GM15510 (cell line): ENCODE measurements around the gene CDKN2D.

Experiments
- POLR2A ChIP-seq: IDR thresholded peaks from 3 replicates; pipeline ENCODE4 v1.6.1; 2011; ENCODE audit warnings: borderline replicate concordance; ENCODE audit not compliant: insufficient read length; ENCODE audit errors: extremely low read depth

Gene CDKN2D

GRCh38 chr19:10548746-10549276 lies 20.0 kb downstream of the CDKN2D start:
- TF ChIP-seq POLR2A = no peak

DNA sequence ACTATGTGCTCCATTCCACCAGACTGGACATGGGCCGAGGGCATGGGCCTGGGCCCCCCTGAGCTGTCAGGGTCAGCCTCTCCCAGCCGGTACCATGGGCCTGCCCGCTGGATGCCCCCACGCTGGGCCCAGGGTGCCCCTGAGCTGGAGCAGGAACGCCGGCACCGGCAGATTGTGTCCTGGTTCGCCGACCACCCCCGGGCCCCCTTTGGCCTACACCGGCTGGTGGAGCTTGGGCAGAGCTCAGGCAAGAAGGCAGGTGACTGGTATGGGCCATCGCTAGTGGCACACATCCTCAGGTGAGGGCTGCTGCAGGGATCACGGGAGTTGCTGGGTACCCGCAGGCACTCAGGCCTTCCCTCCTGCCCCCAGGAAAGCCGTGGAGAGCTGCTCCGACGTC lies 22.0 kb downstream of the CDKN2D start:
- TF ChIP-seq POLR2A = no peak

- no peak for TF ChIP-seq POLR2A
Measured at GRCh38 chr19:10544753-10545251, 24.0 kb downstream of the CDKN2D start.

GRCh38 chr19:10544242-10544752 lies 24.5 kb downstream of the CDKN2D start:
- no peak for TF ChIP-seq POLR2A

DNA sequence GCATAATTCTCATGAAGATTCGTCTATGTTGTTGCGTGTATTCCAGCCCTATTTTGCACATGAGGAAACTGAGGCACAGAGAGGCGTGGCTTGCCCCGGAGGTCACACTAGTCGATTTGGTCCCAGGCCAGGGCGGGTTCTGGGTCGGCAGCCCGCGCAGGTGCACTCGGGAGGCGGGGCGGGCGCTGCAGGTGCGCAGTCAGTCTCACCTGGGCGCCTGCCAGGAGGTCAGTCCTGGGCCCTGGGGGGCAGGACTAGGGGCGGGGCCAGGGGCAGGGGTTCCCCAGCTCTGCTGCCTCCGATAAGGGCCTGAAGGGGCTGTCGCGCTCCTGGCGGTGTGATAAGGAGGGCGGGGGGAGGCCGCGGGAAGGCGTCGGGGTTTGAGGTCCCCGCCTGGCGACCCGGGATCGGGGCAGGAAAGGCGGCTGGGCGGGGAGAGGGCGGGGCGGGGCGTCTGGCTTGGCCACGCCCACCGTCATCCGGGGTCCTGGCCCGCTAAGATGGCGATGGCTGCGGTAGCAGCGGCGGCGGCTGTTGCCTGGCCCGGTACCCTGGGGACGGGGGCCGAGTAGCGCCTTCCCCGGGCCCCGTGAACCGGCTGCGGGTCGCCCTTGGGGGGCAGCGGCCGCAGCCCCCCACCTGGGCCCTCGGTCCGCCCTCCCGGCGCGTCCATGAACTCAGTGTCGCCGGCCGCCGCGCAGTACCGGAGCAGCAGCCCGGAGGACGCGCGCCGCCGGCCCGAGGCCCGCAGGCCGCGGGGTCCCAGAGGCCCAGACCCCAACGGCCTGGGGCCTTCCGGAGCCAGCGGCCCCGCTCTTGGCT lies 25.1 kb downstream of the CDKN2D start, which contains the start of gene ATG4D:
TSS of gene ATG4D (plus strand) at position 485 of the 822 bp plus-strand sequence. CDS start at position 672, 187 bp downstream.
- TF ChIP-seq POLR2A = peak; percentile 92

DNA sequence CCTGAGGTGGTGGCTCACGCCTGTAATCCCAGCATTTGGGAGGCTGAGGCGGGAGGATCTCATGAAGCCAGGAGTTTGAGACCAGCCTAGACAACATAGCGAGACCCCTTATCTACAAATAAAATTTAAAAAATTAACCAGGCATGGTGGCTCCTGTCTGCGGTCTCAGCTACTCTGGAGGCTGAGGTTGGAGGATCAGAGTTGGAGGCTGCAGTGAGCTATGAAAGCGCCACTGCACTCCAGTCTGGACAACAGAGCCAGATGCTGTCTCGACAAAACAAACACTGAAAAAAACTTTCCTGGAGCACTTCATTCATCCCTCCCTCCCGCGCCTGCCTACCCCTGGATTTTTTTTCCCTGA lies 25.7 kb downstream of the CDKN2D start:
- TF ChIP-seq POLR2A = no peak

GRCh38 chr19:10538204-10538983 lies 30.4 kb downstream of the CDKN2D start:
- TF ChIP-seq POLR2A = no peak

DNA sequence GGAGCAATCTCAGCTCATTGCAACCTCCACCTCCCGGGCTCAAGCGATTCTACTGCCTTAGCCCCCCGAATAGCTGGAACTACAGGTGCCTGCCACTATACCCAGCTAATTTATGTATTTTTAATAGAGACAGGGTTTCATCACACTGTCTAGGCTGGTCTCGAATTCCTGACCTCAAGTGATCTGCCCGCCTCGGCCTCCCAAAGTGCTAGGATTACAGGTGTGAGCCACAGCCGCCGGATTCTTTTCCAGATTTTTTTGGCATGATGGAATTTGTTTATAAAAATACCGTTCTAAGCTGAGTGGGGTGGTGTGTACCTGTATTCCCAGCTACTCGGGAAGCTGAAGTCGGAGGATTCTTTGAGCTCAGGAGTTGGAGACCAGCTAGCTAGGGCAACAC lies 31.1 kb downstream of the CDKN2D start:
- no peak for TF ChIP-seq POLR2A

- TF ChIP-seq POLR2A = no peak
Measured at GRCh38 chr19:10535613-10536012, 33.2 kb downstream of the CDKN2D start.

GRCh38 chr19:10533646-10534386 lies 35.0 kb downstream of the CDKN2D start:
- no peak for TF ChIP-seq POLR2A

DNA sequence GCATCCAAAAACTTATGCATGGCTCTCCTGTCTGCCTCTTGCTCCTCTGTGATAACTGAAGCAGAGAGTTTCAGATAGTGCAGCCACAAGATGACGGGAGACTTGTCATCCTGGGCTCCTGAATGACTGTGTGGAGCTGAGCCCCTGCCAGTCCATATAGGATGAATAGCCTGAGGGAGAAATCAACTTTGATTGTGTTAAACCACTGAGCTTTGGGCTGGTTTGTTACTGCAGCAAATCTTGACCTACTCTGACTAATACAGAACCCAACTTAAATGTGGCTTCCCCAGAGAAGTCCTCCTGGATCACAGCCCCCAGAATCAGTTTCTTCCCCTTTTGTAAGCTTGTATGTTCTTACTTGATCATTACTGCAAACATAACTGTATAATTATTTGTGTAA lies 36.3 kb downstream of the CDKN2D start:
- TF ChIP-seq POLR2A = no peak

DNA sequence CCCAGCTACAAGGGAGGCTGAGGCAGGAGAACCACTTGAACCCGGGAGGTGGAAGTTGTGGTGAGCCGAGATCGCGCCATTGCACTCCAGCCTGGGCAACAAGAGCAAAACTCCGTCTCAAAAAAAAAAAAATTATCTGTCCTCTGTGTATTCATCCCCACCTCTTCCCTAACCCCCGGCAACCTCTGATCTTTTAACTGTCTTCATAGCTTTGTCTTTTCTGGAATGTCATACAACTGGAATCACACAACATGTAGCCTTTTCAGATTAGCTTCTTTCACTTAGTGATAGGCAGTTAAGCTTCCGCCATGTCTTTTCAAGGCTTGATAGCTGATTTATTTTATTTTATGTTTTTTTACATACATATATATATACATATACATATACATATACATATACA lies 43.1 kb downstream of the CDKN2D start:
- no peak for TF ChIP-seq POLR2A

DNA sequence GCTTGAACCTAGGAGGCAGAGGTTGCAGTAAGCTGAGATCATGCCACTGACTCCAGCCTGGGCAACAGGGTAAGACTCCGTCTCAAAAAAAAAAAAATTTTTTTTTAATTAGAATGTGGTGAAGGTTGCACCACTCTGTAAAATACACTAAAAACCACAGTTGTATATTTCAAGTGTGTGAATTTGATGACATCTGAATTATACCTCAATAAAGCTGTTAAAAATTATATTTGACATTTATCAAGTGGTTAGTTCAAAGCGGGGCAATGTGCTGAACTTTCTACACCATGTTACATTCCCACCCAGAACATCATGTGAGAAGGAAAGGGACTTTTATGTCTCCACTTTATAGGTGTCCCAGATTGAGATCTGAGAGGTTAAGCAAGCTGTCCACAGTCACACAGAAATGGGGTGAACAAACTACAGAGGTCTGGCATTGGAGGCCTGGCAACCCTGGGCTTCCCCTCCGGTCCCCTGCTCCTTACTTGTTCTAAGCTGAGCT lies 45.6 kb downstream of the CDKN2D start:
- TF ChIP-seq POLR2A = no peak

GRCh38 chr19:10521461-10522171 lies 47.2 kb downstream of the CDKN2D start:
- TF ChIP-seq POLR2A = no peak

DNA sequence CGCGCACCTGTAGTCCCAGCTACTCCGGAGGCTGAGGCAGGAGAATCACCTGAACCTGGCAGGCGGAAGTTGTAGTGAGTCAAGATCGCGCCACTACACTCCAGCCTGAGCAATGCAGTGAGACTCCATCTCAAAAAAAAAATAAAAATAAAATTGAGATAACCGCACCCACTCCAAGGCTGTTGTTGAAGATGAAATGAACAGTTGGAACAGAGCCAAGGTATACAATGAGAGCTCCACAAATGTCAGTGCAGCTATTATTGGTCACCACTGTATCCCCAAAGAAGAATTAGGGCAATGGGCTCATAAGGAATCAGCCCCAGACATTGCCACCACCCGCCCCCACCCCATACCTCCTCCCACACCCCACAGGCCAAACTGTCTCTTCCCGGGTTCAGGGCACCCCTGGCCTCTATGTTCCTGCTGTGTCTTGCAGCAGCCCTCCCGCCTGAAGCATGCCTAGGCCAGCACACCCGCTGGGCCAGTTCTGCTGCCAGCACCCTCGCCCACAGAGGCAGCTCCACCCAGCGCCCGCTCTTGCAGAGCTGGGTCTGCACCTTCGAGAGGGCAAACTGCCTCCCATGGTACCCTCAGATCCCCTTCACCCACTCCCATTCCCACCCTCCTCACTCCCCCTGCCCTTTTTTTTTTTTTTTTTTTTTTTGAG lies 48.0 kb downstream of the CDKN2D start:
- TF ChIP-seq POLR2A = no peak
